ENCODE measurements around the gene TENM3.

The TENM3 gene

DNA sequence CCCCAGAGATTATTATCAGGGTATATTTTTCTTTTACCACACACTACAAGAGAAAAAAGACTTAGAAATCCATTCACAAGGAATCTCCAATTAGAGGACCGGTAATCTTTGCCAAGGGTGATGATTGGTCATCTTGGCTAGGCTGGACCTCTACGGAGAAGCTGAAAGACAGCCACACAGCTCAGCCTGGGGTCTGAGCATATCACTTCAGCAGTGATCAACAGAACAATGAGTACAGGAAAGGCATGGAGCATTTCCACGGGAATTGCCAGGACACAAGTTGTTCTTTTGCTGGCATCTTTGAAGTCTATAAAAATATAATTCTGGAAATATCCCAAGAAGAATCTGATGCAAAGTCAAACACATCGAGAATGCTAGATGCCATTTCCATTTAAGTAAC, 191.5 kb downstream of the TENM3 start:
- TF ChIP-seq, protein P1, sequence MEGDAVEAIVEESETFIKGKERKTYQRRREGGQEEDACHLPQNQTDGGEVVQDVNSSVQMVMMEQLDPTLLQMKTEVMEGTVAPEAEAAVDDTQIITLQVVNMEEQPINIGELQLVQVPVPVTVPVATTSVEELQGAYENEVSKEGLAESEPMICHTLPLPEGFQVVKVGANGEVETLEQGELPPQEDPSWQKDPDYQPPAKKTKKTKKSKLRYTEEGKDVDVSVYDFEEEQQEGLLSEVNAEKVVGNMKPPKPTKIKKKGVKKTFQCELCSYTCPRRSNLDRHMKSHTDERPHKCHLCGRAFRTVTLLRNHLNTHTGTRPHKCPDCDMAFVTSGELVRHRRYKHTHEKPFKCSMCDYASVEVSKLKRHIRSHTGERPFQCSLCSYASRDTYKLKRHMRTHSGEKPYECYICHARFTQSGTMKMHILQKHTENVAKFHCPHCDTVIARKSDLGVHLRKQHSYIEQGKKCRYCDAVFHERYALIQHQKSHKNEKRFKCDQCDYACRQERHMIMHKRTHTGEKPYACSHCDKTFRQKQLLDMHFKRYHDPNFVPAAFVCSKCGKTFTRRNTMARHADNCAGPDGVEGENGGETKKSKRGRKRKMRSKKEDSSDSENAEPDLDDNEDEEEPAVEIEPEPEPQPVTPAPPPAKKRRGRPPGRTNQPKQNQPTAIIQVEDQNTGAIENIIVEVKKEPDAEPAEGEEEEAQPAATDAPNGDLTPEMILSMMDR (IDR thresholded peaks at IDR 0.05; ENCODE audit: low read depth, low read length), result no peak
- no peak for TF ChIP-seq EZH2phosphoT487 (IDR thresholded peaks at IDR 0.05; ENCODE audit: low read depth)
- Histone ChIP-seq H3K9ac (ENCODE audit: low read length) (no peak overlapping the region), H2AFZ (ENCODE audit: low read depth, low read length) (no peak overlapping the region), H3K27me3 (ENCODE audit: low read depth, low read length) (no peaks in the 10 kb centered on the region), H3K4me2 (ENCODE audit: low read length) (no peak overlapping the region), H3K27ac (ENCODE audit: low read length) (no peak overlapping the region), H3K9me3 (ENCODE audit: insufficient read depth, low read length) (no peaks in the 10 kb centered on the region), H3K4me3 (ENCODE audit: low read length) (no peak overlapping the region), H3K79me2 (ENCODE audit: low read length) (no peaks in the 10 kb centered on the region), H3K4me1 (ENCODE audit: low read length) (no peaks in the 10 kb centered on the region), H4K20me1 (ENCODE audit: insufficient read depth, low read length) (no peaks in the 10 kb centered on the region), H3K36me3 (replicated peaks; ENCODE audit: low read depth, low read length) (no peaks in the 10 kb centered on the region)

DNA sequence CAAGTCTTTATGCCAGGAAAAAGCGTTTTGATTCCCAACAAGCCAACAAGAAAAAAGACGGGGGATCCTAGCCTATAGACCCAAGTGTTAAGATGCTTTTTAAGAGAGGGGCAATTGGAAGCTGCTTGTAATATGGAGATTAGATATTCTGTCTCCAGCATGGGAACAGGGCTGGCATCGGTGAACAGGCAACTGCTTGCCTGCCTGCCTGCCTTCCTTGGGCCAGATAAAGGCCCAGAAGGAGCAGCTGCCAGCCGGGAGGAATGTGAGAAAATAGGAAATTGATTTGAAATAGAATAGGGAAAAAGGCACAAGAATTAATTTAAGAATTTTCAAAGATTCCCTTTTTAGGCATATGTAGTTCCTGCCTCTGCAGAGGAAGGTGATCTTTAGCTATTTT, 192.2 kb downstream of the TENM3 start:
- no peak for TF ChIP-seq EZH2phosphoT487 (IDR thresholded peaks at IDR 0.05; ENCODE audit: low read depth)
- TF ChIP-seq, protein P1 (IDR thresholded peaks at IDR 0.05; ENCODE audit: low read depth, low read length), result no peak
- no peaks in the 10 kb centered on the region for H3K27me3 ChIP-seq (ENCODE audit: low read depth, low read length)
- no peaks in the 10 kb centered on the region for H3K36me3 ChIP-seq (replicated peaks; ENCODE audit: low read depth, low read length)
- H3K4me3 ChIP-seq (ENCODE audit: low read length), result no peak overlapping the region
- H3K27ac ChIP-seq (ENCODE audit: low read length), result no peak overlapping the region
- H3K4me1 ChIP-seq (ENCODE audit: low read length), result no peaks in the 10 kb centered on the region
- no peaks in the 10 kb centered on the region for H3K79me2 ChIP-seq (ENCODE audit: low read length)
- H4K20me1 ChIP-seq (ENCODE audit: insufficient read depth, low read length), result no peaks in the 10 kb centered on the region
- H3K4me2 ChIP-seq (ENCODE audit: low read length), result no peak overlapping the region
- no peaks in the 10 kb centered on the region for H3K9me3 ChIP-seq (ENCODE audit: insufficient read depth, low read length)
- H2AFZ ChIP-seq (ENCODE audit: low read depth, low read length), result no peak overlapping the region
- H3K9ac ChIP-seq (ENCODE audit: low read length), result no peak overlapping the region

DNA sequence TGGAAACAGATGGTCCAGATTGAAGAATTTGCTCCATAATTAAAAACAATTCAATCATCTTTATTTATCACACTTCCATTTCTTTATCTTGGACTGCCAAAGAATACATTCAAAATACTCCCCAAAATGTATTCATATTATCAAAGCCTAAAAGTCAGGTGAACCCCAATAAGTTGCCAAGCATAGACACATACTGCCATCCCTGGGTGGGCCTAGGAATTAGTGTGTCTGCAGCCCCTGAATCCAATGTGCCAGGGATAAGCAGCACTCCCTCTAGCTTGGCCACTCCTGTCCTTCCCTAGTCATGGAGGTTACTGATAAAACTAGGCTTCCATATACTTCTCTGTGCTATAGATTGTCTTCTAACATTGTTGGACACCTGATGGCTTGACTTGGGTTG, 199.9 kb downstream of the TENM3 start:
- no peak overlapping the region for H3K4me2 ChIP-seq (ENCODE audit: low read length)
- no peak overlapping the region for H3K9ac ChIP-seq (ENCODE audit: low read length)
- H3K36me3 ChIP-seq (replicated peaks; ENCODE audit: low read depth, low read length), result no peaks in the 10 kb centered on the region
- H3K79me2 ChIP-seq (ENCODE audit: low read length), result no peaks in the 10 kb centered on the region
- H3K4me3 ChIP-seq (ENCODE audit: low read length), result no peak overlapping the region
- no peaks in the 10 kb centered on the region for H3K4me1 ChIP-seq (ENCODE audit: low read length)
- no peak overlapping the region for H3K27ac ChIP-seq (ENCODE audit: low read length)
- no peaks in the 10 kb centered on the region for H3K27me3 ChIP-seq (ENCODE audit: low read depth, low read length)
- no peaks in the 10 kb centered on the region for H3K9me3 ChIP-seq (ENCODE audit: insufficient read depth, low read length)
- H4K20me1 ChIP-seq (ENCODE audit: insufficient read depth, low read length), result no peaks in the 10 kb centered on the region
- H2AFZ ChIP-seq (ENCODE audit: low read depth, low read length), result no peak overlapping the region
- TF ChIP-seq EZH2phosphoT487 (IDR thresholded peaks at IDR 0.05; ENCODE audit: low read depth), result no peak
- TF ChIP-seq, protein P1 (IDR thresholded peaks at IDR 0.05; ENCODE audit: low read depth, low read length), result no peak

DNA sequence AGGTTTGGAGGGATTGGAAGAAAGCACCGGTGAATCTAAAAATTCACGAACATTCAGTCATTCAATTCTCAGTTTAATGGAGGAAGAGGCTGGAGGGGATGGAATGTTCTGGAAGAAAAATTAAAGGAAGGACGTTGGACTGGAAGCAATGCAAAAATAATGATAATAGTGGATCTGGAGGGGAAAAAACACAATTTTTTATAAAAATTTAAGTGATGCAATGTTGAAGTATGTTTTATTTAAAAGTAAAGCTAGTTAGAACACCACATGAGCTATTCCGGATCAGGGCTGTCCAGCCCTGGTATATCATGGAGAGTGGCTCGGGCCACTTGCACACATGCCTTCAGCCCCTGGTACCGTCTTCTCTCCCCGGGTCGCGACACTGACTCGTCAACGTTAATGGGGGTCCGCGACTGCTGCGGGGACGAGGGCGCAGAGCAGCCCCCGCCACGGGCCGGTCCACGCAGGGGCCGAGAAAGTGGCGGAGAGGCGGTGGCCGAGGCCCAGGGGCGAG, 204.6 kb downstream of the TENM3 start:
- H2AFZ ChIP-seq (ENCODE audit: low read depth, low read length), result no peak overlapping the region
- H3K9ac ChIP-seq (ENCODE audit: low read length), result no peak overlapping the region
- no peaks in the 10 kb centered on the region for H3K4me1 ChIP-seq (ENCODE audit: low read length)
- H3K79me2 ChIP-seq (ENCODE audit: low read length), result no peaks in the 10 kb centered on the region
- no peak overlapping the region for H3K4me2 ChIP-seq (ENCODE audit: low read length)
- no peaks in the 10 kb centered on the region for H3K9me3 ChIP-seq (ENCODE audit: insufficient read depth, low read length)
- no peak overlapping the region for H3K27ac ChIP-seq (ENCODE audit: low read length)
- no peak for TF ChIP-seq EZH2phosphoT487 (IDR thresholded peaks at IDR 0.05; ENCODE audit: low read depth)
- TF ChIP-seq, protein P1 (IDR thresholded peaks at IDR 0.05; ENCODE audit: low read depth, low read length), result no peak
- no peaks in the 10 kb centered on the region for H4K20me1 ChIP-seq (ENCODE audit: insufficient read depth, low read length)
- H3K4me3 ChIP-seq (ENCODE audit: low read length), result no peak overlapping the region
- no peaks in the 10 kb centered on the region for H3K27me3 ChIP-seq (ENCODE audit: low read depth, low read length)
- no peaks in the 10 kb centered on the region for H3K36me3 ChIP-seq (replicated peaks; ENCODE audit: low read depth, low read length)
